SU-DHL-6 (cell line): ENCODE measurements around the gene CACNA1B.

ENCODE experiments used
- H2AFZ ChIP-seq: fragments of 200-600 bp; sonication (generic); 2 replicates; pipeline ENCODE4 v1.6.1; 2014; ENCODE audit warnings: low read depth, mild to moderate bottlenecking, moderate library complexity, mixed read lengths, antibody characterized with exemption, low read length; ENCODE audit not compliant: severe bottlenecking
- H3F3A ChIP-seq: fragments of 200-600 bp; shearing (Covaris generic); 2 replicates; pipeline ENCODE4 v1.6.0; 2016; ENCODE audit warnings: antibody characterized with exemption, mild to moderate bottlenecking; ENCODE audit not compliant: insufficient read depth
- H3K27ac ChIP-seq: fragments of 200-600 bp; sonication (generic); 2 replicates; pipeline ENCODE4 v1.5.1; 2016; ENCODE audit warnings: low read depth, mild to moderate bottlenecking, low read length, moderate library complexity, mixed read lengths
- H3K27me3 ChIP-seq: fragments of 200-600 bp; sonication (generic), shearing (Covaris generic); 2 replicates; pipeline ENCODE4 v1.6.0; 2014; ENCODE audit warnings: mild to moderate bottlenecking, low read length
- H3K36me3 ChIP-seq: fragments of 200-600 bp; sonication (generic); 2 replicates; pipeline ENCODE4 v1.6.1; 2014; ENCODE audit warnings: mild to moderate bottlenecking, low read length, mixed read lengths
- H3K4me2 ChIP-seq: fragments of 300-600, 200-600 bp; shearing (Covaris generic), sonication (generic); 2 replicates; pipeline ENCODE4 v1.6.0; 2014; ENCODE audit warnings: low read length, low read depth, mild to moderate bottlenecking; ENCODE audit not compliant: poor library complexity, severe bottlenecking
- H3K4me3 ChIP-seq: fragments of 200-600 bp; sonication (generic); 2 replicates; pipeline ENCODE4 v1.5.1; 2014; ENCODE audit warnings: antibody characterized with exemption, low read length, mild to moderate bottlenecking, mixed read lengths; ENCODE audit not compliant: insufficient read depth, poor library complexity, severe bottlenecking
- H3K79me2 ChIP-seq: fragments of 200-600 bp; sonication (generic); 2 replicates; pipeline ENCODE4 v1.6.1; 2014; ENCODE audit warnings: mild to moderate bottlenecking, low read length, moderate library complexity; ENCODE audit not compliant: insufficient read depth
- H3K9ac ChIP-seq: fragments of 200-600 bp; sonication (generic); 2 replicates; pipeline ENCODE4 v1.7.0; 2014; ENCODE audit warnings: mild to moderate bottlenecking, low read length
- H3K9me2 ChIP-seq: fragments of 200-600 bp; sonication (generic); replicated peaks from 2 replicates; pipeline ENCODE4 v1.6.1; 2014; ENCODE audit warnings: low read length; ENCODE audit not compliant: insufficient read depth
- H3K9me3 ChIP-seq: fragments of 200-600 bp; sonication (generic); 2 replicates; pipeline ENCODE4 v1.6.1; 2014; ENCODE audit warnings: low read length, mixed read lengths; ENCODE audit not compliant: insufficient read depth
- H4K20me1 ChIP-seq: fragments of 200-600 bp; sonication (generic); 2 replicates; pipeline ENCODE4 v1.6.1; 2014; ENCODE audit warnings: low read depth, mild to moderate bottlenecking, antibody characterized with exemption, low read length, moderate library complexity, mixed read lengths
- EZH2phosphoT487 ChIP-seq: fragments of 200-600 bp; sonication (generic), shearing (Covaris generic); conservative IDR thresholded peaks from 2 replicates; pipeline ENCODE4 v1.6.1; 2018; ENCODE audit warnings: mild to moderate bottlenecking, antibody characterized with exemption, low read length, moderate library complexity, mixed read lengths
- TF ChIP-seq, protein P1 (sequence below): fragments of 200-600 bp; sonication (generic); IDR thresholded peaks from one replicate; pipeline ENCODE4 v1.5.1; 2017; ENCODE audit warnings: antibody characterized with exemption, mild to moderate bottlenecking, low read length, moderate library complexity; ENCODE audit not compliant: insufficient read depth, poor library complexity, severe bottlenecking

CACNA1B gene

DNA sequence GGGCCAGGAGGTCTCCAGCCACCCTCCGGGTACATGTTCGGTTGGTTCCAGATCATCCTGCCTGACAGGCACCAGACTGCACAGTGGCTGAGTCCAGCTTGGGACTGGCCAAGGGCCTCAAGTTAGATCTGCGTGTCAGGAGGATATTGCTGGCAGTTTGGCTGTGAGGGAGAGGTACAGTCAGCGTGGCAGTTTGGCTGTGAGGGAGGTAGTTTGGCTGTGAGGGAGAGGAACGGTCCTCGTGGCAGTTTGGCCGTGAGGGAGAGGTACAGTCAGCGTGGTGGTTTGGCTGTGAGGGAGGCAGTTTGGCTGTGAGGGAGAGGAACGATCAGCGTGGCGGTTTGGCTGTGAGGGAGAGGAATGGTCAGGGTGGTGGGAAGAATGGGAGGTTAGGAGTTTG, 39.0 kb downstream of the CACNA1B start:
- Histone ChIP-seq H3K4me2 (no peak overlapping the region), H3K27ac (no peak overlapping the region), H3K79me2 (no peaks in the 10 kb centered on the region), H3F3A (no peaks in the 10 kb centered on the region), H2AFZ (no peak overlapping the region), H3K9me2 (no peaks in the 10 kb centered on the region), H4K20me1 (no peaks in the 10 kb centered on the region), H3K36me3 (no peaks in the 10 kb centered on the region), H3K27me3 (no peaks in the 10 kb centered on the region), H3K9ac (no peak overlapping the region), H3K9me3 (no peaks in the 10 kb centered on the region), H3K4me3 (no peak overlapping the region)
- no peak for TF ChIP-seq EZH2phosphoT487
- TF ChIP-seq, protein P1, sequence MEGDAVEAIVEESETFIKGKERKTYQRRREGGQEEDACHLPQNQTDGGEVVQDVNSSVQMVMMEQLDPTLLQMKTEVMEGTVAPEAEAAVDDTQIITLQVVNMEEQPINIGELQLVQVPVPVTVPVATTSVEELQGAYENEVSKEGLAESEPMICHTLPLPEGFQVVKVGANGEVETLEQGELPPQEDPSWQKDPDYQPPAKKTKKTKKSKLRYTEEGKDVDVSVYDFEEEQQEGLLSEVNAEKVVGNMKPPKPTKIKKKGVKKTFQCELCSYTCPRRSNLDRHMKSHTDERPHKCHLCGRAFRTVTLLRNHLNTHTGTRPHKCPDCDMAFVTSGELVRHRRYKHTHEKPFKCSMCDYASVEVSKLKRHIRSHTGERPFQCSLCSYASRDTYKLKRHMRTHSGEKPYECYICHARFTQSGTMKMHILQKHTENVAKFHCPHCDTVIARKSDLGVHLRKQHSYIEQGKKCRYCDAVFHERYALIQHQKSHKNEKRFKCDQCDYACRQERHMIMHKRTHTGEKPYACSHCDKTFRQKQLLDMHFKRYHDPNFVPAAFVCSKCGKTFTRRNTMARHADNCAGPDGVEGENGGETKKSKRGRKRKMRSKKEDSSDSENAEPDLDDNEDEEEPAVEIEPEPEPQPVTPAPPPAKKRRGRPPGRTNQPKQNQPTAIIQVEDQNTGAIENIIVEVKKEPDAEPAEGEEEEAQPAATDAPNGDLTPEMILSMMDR = no peak

- H3K4me3 ChIP-seq = no peak overlapping the region
- H3K4me2 ChIP-seq = no peak overlapping the region
- H2AFZ ChIP-seq = no peak overlapping the region
- H3K36me3 ChIP-seq = no peaks in the 10 kb centered on the region
- no peaks in the 10 kb centered on the region for H3K27me3 ChIP-seq
- no peaks in the 10 kb centered on the region for H4K20me1 ChIP-seq
- TF ChIP-seq, protein P1 = no peak
- TF ChIP-seq EZH2phosphoT487 = no peak
- no peak overlapping the region for H3K9ac ChIP-seq
- H3K9me2 ChIP-seq = no peaks in the 10 kb centered on the region
- H3K27ac ChIP-seq = no peak overlapping the region
- no peaks in the 10 kb centered on the region for H3K9me3 ChIP-seq
- H3F3A ChIP-seq = no peaks in the 10 kb centered on the region
- no peaks in the 10 kb centered on the region for H3K79me2 ChIP-seq
Measured at GRCh38 chr9:137917116-137917515, 39.5 kb downstream of the CACNA1B start.

- Histone ChIP-seq H3K27ac (no peak overlapping the region), H3F3A (no peaks in the 10 kb centered on the region), H3K36me3 (no peaks in the 10 kb centered on the region), H3K4me2 (no peak overlapping the region), H3K27me3 (no peaks in the 10 kb centered on the region), H3K79me2 (no peaks in the 10 kb centered on the region), H3K9me3 (no peaks in the 10 kb centered on the region), H3K4me3 (no peak overlapping the region), H4K20me1 (no peaks in the 10 kb centered on the region), H3K9me2 (no peaks in the 10 kb centered on the region), H3K9ac (no peak overlapping the region), H2AFZ (no peak overlapping the region)
- TF ChIP-seq, protein P1 = no peak
- TF ChIP-seq EZH2phosphoT487 = no peak
Measured at GRCh38 chr9:137917795-137918194, 40.2 kb downstream of the CACNA1B start.
